Measurements from ENCODE around the gene ZBED2. TPM values are rescaled to one million over a fixed set of nuclear protein-coding genes. Genes with fewer than 3 reads are reported as not detected.

Gene ZBED2
- total RNA-seq, 1 experiment from 2014 or later: 0.10 TPM

GRCh38 chr3:111610189-111610588, 15.0 kb upstream of the ZBED2 start:
- DNase-seq (ENCODE audit: low read depth, low spot score) (no peak), ATAC-seq (no peak)
- H3K9me3 ChIP-seq (ENCODE audit: control insufficient read depth, insufficient read depth, low read depth, low read length): no peaks in the 10 kb centered on the region
- no peaks in the 10 kb centered on the region for H3K36me3 ChIP-seq (ENCODE audit: control insufficient read depth, insufficient read depth, low read length)
- H3K4me3 ChIP-seq (ENCODE audit: low read depth in 2 of 2, low read length in 2 of 2): no peak overlapping the region
- H3K27ac ChIP-seq (ENCODE audit: low read length): no peak overlapping the region
- no TSS peak for BruUV-seq (replicated peaks)
- TF ChIP-seq TCF7L2 (IDR thresholded peaks at IDR 0.05; ENCODE audit: low read depth, low read length): no peak
- TF ChIP-seq SIN3A (IDR thresholded peaks at IDR 0.05; ENCODE audit: borderline replicate concordance, insufficient read depth, low read depth, low read length): no peak
- CTCF ChIA-PET: no interaction called here
- POLR2A ChIA-PET: no interaction called here
- in situ Hi-C loops (cut with HindIII; ENCODE audit: low pct_unique_long_range_greater_than_20kb, low sequenced_read_pairs) (no loop called here), intact Hi-C loops (cut with micrococcal nuclease; ENCODE audit: unreplicated experiment) (no loop called here)
- no peaks in the 10 kb centered on the region for H3K27me3 ChIP-seq (ENCODE audit: control insufficient read depth, insufficient read depth, low read length)
- H3K4me1 ChIP-seq (ENCODE audit: control insufficient read depth, insufficient read depth, low read length): no peaks in the 10 kb centered on the region

GRCh38 chr3:111609700-111610099, 14.6 kb upstream of the ZBED2 start:
- ChIA-PET CTCF (no interaction called here), POLR2A (no interaction called here)
- ATAC-seq: no peak
- no peaks in the 10 kb centered on the region for H3K27me3 ChIP-seq (ENCODE audit: control insufficient read depth, insufficient read depth, low read length)
- H3K36me3 ChIP-seq (ENCODE audit: control insufficient read depth, insufficient read depth, low read length): no peaks in the 10 kb centered on the region
- no peak for DNase-seq (ENCODE audit: low read depth, low spot score)
- in situ Hi-C loops (cut with HindIII; ENCODE audit: low pct_unique_long_range_greater_than_20kb, low sequenced_read_pairs): no loop called here
- no peaks in the 10 kb centered on the region for H3K4me1 ChIP-seq (ENCODE audit: control insufficient read depth, insufficient read depth, low read length)
- no TSS peak for BruUV-seq (replicated peaks)
- H3K4me3 ChIP-seq (ENCODE audit: low read depth in 2 of 2, low read length in 2 of 2): no peak overlapping the region
- no peak overlapping the region for H3K27ac ChIP-seq (ENCODE audit: low read length)
- intact Hi-C loops (cut with micrococcal nuclease; ENCODE audit: unreplicated experiment): no loop called here
- no peaks in the 10 kb centered on the region for H3K9me3 ChIP-seq (ENCODE audit: control insufficient read depth, insufficient read depth, low read depth, low read length)
- TF ChIP-seq REST (IDR thresholded peaks at IDR 0.05; ENCODE audit: insufficient read depth in 1 of 2, low read depth in 2 of 2, low read length in 1 of 2) (no peak), SIN3A (IDR thresholded peaks at IDR 0.05; ENCODE audit: borderline replicate concordance, insufficient read depth, low read depth, low read length) (no peak), TCF7L2 (IDR thresholded peaks at IDR 0.05; ENCODE audit: low read depth, low read length) (no peak), CTCF (IDR thresholded peaks at IDR 0.05) (no peak), POLR2AphosphoS5 (IDR thresholded peaks at IDR 0.05; ENCODE audit: low read depth, low read length) (no peak)

- Histone ChIP-seq H3K27me3 (ENCODE audit: control insufficient read depth, insufficient read depth, low read length) (no peaks in the 10 kb centered on the region), H3K4me1 (ENCODE audit: control insufficient read depth, insufficient read depth, low read length) (no peaks in the 10 kb centered on the region), H3K36me3 (ENCODE audit: control insufficient read depth, insufficient read depth, low read length) (no peaks in the 10 kb centered on the region), H3K9me3 (ENCODE audit: control insufficient read depth, insufficient read depth, low read depth, low read length) (no peaks in the 10 kb centered on the region), H3K27ac (ENCODE audit: low read length) (no peak overlapping the region), H3K4me3 (ENCODE audit: low read depth in 2 of 2, low read length in 2 of 2) (no peak overlapping the region)
- no peak for DNase-seq (ENCODE audit: low read depth, low spot score)
- no TSS peak for BruUV-seq (replicated peaks)
- intact Hi-C loops (cut with micrococcal nuclease; ENCODE audit: unreplicated experiment) (no loop called here), in situ Hi-C loops (cut with HindIII; ENCODE audit: low pct_unique_long_range_greater_than_20kb, low sequenced_read_pairs) (no loop called here)
- CTCF ChIA-PET: no interaction called here
- ATAC-seq: no peak
- POLR2A ChIA-PET: no interaction called here
- no peak for TF ChIP-seq CTCF (IDR thresholded peaks at IDR 0.05)
- TF ChIP-seq POLR2AphosphoS5 (IDR thresholded peaks at IDR 0.05; ENCODE audit: low read depth, low read length): no peak
Measured at GRCh38 chr3:111608383-111608782, 13.2 kb upstream of the ZBED2 start.

Measured in Panc1 (cell line).